Heart left ventricle (tissue), 13 donors: ENCODE data around the gene PRDX5.

Source experiments
- POLR2A ChIP-seq, 2 donors: fragments of 450-650 bp; IDR thresholded peaks; one replicate each; pipeline ENCODE4 v1.6.1; 2017; ENCODE audit warnings: antibody characterized with exemption in 2 of 2, mild to moderate bottlenecking in 2 of 2, moderate library complexity in 2 of 2
- TF ChIP-seq, protein P1 (sequence below), 12 donors: fragments of 200-600 bp; sonication (generic) in 4 of 12; IDR thresholded peaks; one replicate each; pipeline versions ENCODE4 v1.5.0 to v1.8.0; 2018 to 2022; ENCODE audit warnings: antibody characterized with exemption in 12 of 12, mild to moderate bottlenecking in 5 of 12
- donor health status: ischemic (EF 13 %, LVEDD 7.1; RV severe dilation, severe dysfunction).
- donor health status: DM: no; HTN: yes; CAD: no.
- donor health status: DM: no; HTN: no; CAD: no.
- donor health status: ischemic (EF 25% LVEDD 6.9; RV normal size, moderate dysfunction).
- donor health status: ischemic (EF 25% LVEDD 5.7; RV mildly dilated, moderate dysfunction).
- donor health status: ischemic (EF 35%, LVEDD 5.7; RV mildly dilated, moderate dysfunction).
- donor health status: nonischemic (EF 11% LVEDD 7.7; RV severe dilation, severe dysfunction).
- donor health status: DM: yes; HTN: yes; CAD: no.
- donor health status: PGD.
- donor health status: ischemic (EF 29% LVEDD 5.4; RV normal size, mild dysfunction).
- donor health status: nonischemic (EF 23%, LVEDD 6.1; RV moderate dilation, normal function).

DNA sequence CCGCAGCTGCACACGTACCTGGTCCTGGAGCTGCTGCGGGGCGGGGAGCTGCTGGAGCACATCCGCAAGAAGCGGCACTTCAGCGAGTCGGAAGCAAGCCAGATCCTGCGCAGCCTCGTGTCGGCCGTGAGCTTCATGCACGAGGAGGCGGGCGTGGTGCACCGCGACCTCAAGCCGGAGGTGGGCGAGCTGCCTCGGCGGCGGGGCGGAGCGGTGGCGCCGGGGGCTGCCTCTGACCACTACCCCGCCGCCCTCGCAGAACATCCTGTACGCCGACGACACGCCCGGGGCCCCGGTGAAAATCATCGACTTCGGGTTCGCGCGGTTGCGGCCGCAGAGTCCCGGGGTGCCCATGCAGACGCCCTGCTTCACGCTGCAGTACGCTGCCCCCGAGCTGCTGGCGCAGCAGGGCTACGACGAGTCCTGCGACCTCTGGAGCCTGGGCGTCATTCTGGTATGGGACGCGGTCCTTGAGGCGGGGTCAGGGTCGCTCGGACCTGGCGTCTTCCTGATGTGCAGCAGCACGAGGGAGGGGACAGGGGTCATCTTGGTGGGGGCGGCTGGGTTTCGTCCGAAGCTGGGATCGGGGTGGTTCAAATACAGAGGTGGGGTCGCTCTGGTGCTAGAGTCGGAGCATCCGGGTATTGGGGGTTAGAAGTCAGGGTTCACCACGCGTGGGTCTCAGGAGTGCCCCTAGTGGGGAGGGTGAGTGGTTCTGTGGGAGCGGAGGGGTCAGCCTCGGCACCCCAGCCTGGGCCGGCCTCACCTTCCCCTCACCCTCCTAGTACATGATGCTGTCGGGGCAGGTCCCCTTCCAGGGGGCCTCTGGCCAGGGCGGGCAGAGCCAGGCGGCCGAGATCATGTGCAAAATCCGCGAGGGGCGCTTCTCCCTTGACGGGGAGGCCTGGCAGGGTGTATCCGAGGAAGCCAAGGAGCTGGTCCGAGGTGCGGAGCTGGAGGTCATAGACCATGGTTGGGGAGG lies 51.8 kb downstream of the PRDX5 start:
- TF ChIP-seq, protein P1, sequence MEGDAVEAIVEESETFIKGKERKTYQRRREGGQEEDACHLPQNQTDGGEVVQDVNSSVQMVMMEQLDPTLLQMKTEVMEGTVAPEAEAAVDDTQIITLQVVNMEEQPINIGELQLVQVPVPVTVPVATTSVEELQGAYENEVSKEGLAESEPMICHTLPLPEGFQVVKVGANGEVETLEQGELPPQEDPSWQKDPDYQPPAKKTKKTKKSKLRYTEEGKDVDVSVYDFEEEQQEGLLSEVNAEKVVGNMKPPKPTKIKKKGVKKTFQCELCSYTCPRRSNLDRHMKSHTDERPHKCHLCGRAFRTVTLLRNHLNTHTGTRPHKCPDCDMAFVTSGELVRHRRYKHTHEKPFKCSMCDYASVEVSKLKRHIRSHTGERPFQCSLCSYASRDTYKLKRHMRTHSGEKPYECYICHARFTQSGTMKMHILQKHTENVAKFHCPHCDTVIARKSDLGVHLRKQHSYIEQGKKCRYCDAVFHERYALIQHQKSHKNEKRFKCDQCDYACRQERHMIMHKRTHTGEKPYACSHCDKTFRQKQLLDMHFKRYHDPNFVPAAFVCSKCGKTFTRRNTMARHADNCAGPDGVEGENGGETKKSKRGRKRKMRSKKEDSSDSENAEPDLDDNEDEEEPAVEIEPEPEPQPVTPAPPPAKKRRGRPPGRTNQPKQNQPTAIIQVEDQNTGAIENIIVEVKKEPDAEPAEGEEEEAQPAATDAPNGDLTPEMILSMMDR (IDR thresholded peaks at IDR 0.05) = no peak
- no peak for TF ChIP-seq POLR2A (IDR thresholded peaks at IDR 0.05)
